ENCODE measurements around the gene TRIM39. TPM values are rescaled to one million over a fixed set of nuclear protein-coding genes. Genes with fewer than 3 reads are reported as not detected.
A peak's percentile ranks its signal among the peaks of the same experiment; 100 is the strongest.

TRIM39 gene
- total RNA-seq, 6 experiments from 2014 or later, result 3.3 to 7.5 (median 5.7) TPM

DNA sequence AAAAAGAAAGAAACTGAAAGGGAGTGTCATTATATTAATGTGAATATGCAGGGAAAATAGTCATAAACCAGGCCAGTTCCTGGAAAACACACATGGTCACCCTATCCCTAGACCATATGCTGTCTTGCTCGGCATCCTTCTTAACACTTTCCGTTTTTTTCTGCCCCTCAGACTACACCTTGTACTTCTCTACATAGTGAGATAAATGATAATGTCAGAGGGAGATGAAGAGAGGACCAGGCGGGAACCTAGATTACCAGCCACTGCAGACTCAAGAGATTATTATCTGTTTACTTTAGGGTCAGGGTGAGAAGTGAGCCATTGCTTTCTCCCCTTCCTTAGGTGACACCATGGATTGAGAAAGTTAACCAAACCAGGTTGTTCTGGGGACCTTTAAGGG, 14.5 kb downstream of the TRIM39 start:
- no peak for TF ChIP-seq POLR2A (IDR thresholded peaks at IDR 0.05)
- TF ChIP-seq, protein P1, sequence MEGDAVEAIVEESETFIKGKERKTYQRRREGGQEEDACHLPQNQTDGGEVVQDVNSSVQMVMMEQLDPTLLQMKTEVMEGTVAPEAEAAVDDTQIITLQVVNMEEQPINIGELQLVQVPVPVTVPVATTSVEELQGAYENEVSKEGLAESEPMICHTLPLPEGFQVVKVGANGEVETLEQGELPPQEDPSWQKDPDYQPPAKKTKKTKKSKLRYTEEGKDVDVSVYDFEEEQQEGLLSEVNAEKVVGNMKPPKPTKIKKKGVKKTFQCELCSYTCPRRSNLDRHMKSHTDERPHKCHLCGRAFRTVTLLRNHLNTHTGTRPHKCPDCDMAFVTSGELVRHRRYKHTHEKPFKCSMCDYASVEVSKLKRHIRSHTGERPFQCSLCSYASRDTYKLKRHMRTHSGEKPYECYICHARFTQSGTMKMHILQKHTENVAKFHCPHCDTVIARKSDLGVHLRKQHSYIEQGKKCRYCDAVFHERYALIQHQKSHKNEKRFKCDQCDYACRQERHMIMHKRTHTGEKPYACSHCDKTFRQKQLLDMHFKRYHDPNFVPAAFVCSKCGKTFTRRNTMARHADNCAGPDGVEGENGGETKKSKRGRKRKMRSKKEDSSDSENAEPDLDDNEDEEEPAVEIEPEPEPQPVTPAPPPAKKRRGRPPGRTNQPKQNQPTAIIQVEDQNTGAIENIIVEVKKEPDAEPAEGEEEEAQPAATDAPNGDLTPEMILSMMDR (IDR thresholded peaks at IDR 0.05), result no peak
- Histone ChIP-seq H3K36me3 (peaks cover 0 to 28% (median 8%) of the 10 kb centered on the region in 4 donors), H3K9me3 (no peaks in the 10 kb centered on the region), H3K4me1 (peaks cover 0 to 4% (median 0%) of the 10 kb centered on the region in 4 donors), H3K27ac (no peak overlapping the region), H3K27me3 (no peaks in the 10 kb centered on the region), H3K4me3 (no peak overlapping the region)
- 92% methylated on average over 3 of the region's 3 CpGs for WGBS (ENCODE audit: insufficient coverage, low coverage, low lambda C conversion rate, missing lambda C conversion rate)
- no peak for DNase-seq
- ATAC-seq, result no peak
- intact Hi-C loops (cut with DNase I), result no loop called here

DNA sequence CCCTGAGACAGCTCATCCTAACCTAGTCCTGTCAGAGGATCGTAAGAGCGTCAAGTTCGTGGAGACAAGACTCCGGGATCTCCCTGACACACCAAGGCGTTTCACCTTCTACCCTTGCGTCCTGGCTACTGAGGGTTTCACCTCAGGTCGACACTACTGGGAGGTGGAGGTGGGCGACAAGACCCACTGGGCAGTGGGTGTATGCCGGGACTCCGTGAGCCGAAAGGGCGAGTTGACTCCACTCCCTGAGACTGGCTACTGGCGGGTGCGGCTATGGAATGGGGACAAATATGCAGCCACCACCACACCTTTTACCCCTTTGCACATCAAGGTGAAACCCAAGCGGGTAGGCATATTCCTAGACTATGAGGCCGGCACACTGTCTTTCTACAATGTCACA, 15.0 kb downstream of the TRIM39 start:
- no peak overlapping the region for H3K27ac ChIP-seq
- peaks cover 0 to 4% (median 0%) of the 10 kb centered on the region in 4 donors for H3K4me1 ChIP-seq
- intact Hi-C loops (cut with DNase I), result no loop called here
- H3K36me3 ChIP-seq, result peaks cover 0 to 23% (median 8%) of the 10 kb centered on the region in 4 donors
- 67% methylated on average over 1 of the region's 16 CpGs for WGBS (ENCODE audit: insufficient coverage, low coverage, low lambda C conversion rate, missing lambda C conversion rate)
- no peak for ATAC-seq
- H3K4me3 ChIP-seq, result no peak overlapping the region
- H3K27me3 ChIP-seq, result no peaks in the 10 kb centered on the region
- DNase-seq, result no peak
- no peaks in the 10 kb centered on the region for H3K9me3 ChIP-seq
- TF ChIP-seq, protein P1 (IDR thresholded peaks at IDR 0.05), result no peak
- TF ChIP-seq POLR2A (IDR thresholded peaks at IDR 0.05), result no peak

DNA sequence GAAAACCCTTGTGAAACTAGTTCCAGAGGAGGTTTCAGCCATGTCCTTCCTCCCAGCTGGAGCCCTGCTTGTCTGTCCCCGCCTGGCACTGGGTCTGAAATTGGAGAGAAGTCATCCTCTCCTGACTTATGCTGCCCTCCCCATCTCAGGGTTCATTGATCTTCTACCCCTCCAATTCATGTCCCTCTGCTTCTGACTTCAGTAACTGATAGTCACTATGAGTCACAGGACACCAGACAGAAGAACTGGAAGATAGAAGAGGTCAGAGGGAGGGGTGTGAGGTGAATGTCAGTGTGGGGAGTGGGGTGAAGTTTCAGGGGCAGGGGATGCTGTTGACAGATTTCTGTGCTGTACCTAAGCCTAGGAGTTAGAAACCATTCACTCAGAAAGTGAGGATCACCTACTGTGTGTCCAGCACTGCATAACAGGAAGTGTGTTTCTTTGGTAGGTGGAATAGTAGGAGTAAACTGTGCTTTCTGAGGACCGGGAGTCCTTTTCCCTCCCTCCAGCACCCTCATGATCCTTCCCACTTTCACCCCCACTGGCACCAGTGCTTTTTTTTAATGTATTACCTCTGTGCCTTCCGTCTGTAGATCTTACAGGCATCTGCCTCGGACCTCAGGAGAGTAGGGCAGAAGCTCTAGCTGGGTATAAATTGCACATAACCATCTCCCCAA, 17.6 kb downstream of the TRIM39 start:
- TF ChIP-seq, protein P1 (IDR thresholded peaks at IDR 0.05), result no peak
- no peak for TF ChIP-seq POLR2A (IDR thresholded peaks at IDR 0.05)
- WGBS (ENCODE audit: insufficient coverage, low coverage, low lambda C conversion rate, missing lambda C conversion rate), result 35% methylated on average over 4 of the region's 4 CpGs
- peaks cover 0 to 4% (median 0%) of the 10 kb centered on the region in 4 donors for H3K4me1 ChIP-seq
- ATAC-seq (no peak), DNase-seq (no peak)
- no peak overlapping the region for H3K27ac ChIP-seq
- H3K36me3 ChIP-seq, result peaks cover 0 to 10% (median 4%) of the 10 kb centered on the region in 4 donors
- intact Hi-C loops (cut with DNase I), result no loop called here
- no peaks in the 10 kb centered on the region for H3K9me3 ChIP-seq
- peak overlapping the region; percentile 69 to 98 (median 92) for H3K4me3 ChIP-seq
- H3K27me3 ChIP-seq, result no peaks in the 10 kb centered on the region

DNA sequence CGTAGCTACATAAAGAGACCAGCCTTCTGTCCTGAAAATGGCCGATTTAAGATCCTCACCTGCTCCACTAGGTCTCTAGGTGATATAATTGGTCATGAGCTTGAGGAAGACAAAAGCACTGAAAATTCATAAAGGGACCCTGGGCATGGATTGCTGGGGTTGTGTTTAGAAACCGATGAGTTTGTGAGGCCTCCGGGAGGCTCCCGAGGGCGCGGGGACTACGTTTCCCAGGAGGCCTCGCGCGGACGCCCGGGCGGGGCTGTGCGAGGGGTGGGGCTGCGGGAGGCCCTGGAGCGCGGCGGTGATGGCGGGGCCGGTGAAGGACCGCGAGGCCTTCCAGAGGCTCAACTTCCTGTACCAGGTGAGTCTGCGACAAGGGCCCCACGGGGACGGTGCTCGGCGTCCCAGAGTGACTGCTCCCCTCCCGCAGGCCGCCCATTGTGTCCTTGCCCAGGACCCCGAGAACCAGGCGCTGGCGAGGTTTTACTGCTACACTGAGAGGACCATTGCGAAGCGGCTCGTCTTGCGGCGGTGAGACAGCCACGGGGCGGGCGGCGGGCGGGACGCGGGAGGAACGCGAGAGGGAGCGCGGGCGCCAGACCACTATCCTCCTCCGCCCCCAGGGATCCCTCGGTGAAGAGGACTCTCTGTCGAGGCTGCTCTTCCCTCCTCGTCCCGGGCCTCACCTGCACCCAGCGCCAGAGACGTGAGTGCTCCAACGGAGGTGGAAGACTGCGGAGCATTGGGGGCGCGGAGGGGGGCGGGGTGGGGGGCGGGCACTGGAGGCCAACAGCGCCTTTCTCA, 18.3 kb downstream of the TRIM39 start, which contains the start of gene RPP21:
Gene RPP21 (plus strand): TSS at position 289 of the 804 bp plus-strand sequence. CDS start 16 bp downstream, at position 305.
- Histone ChIP-seq H3K27ac (peak within 1 kb of the TSS; percentile 62 to 77 (median 77)), H3K36me3 (peaks cover 0 to 10% (median 4%) of the 10 kb centered on the region in 4 donors), H3K27me3 (no peaks in the 10 kb centered on the region), H3K9me3 (no peaks in the 10 kb centered on the region), H3K4me1 (peaks cover 0 to 4% (median 0%) of the 10 kb centered on the region in 4 donors), H3K4me3 (peak within 1 kb of the TSS; percentile 69 to 98 (median 92))
- ATAC-seq, result peak; percentile 99 to 100 (median 99)
- peak; percentile 90 to 93 (median 91) for DNase-seq
- 30% methylated on average over 3 of the region's 64 CpGs for WGBS (ENCODE audit: insufficient coverage, low coverage, low lambda C conversion rate, missing lambda C conversion rate)
- TF ChIP-seq, protein P1 (IDR thresholded peaks at IDR 0.05), result no peak
- peak; percentile 83 for TF ChIP-seq POLR2A (IDR thresholded peaks at IDR 0.05)
- intact Hi-C loops (cut with DNase I), result no loop called here
